HTERT RPE-1 (cell line): ENCODE results near the gene IRF5.
"Not testable (repeated sequence)": the region's sequence is repeated elsewhere in the genome, so short reads cannot be mapped to it uniquely, and the experiment has no call there.

Source experiments
- in situ Hi-C: fragments of 300-500 bp; cut with MboI; formaldehyde crosslinking; loops from 4 replicates; pipeline ENCODE4 v1.14.3; 2020; ENCODE audit warnings: low sequenced_read_pairs

Gene IRF5

GRCh38 chr7:128906001-128906765 is 31.5 kb upstream of the IRF5 start:
- in situ Hi-C loops, result no loop called here

DNA sequence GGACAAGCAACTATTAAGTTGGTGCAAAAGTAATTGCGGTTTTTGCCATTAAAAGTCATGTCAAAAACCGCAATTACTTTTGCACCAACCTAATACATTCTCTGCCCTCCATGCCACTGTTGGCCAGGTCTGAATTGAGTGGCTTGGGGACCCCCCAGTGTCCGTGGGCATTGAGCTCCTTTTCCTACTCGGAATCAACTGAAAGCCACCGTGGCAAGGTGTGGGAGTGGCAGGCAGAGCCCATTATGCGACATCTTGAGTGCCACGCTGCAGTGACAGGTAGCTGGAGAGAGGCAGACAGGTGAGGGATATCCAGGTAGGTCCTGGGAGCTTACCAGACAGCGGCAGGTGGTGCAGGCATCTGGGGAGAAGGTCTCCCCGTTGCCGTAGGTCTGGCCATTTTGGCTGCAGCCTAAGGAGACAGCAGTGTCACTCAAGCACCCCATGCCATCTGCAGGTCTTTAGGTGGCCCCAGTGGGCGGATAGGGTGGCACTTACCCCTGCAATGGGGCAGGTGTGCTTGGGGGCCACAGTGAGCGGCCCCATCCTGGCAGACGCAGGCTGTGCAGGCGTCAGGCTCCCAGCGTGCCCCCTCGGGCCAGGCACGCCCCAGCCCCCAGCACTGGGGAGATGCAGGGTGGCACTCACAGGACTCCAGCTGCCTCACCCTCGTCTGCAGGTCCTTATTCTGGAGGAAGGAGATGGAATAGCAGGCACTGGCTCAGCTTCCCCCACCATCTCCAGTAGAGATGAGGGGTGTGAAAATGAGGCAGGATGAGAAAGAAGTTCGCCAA is 30.8 kb upstream of the IRF5 start:
- in situ Hi-C loops, result no loop called here

- in situ Hi-C loops, result no loop called here
Observed at GRCh38 chr7:128908750-128909624, 28.7 kb upstream of the IRF5 start.

GRCh38 chr7:128909625-128910568 is 27.8 kb upstream of the IRF5 start:
- in situ Hi-C loops, result no loop called here

GRCh38 chr7:128910569-128910945 is 27.2 kb upstream of the IRF5 start, which contains the start of gene KCP:
Gene KCP (minus strand): TSS chr7:128910709. CDS start chr7:128910676, 33 bp downstream.
- in situ Hi-C loops, result no loop called here

DNA sequence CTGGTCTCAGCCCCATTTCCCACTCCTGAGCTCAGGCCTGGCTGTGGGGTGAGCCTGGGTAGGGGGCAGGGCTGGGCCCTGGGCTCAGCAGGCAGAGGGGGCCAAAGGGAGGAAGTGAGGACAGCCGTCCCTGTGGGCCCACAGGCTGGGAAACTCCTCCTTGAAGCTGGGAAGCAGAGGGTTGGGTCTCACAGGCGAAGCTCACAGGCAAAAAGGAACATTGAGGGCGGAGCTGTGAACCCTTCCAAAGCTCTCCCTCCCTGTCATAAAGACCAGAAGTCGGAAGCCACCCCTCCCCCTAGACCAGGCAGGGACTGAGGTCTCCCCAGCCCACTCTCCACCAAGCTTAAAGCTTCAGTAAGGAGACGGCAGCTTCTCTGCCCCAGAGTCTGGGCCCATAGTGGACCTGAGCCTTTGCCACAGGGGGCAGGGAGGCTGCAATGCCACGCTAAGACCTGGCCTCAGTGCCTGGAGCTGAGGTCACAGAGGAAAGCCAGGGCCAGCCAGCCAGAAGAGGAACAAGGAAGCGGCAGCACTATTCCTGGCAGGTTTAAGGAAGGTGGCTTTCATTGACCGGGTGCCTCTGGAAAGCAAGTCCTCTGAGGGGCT is 26.2 kb upstream of the IRF5 start:
- in situ Hi-C loops, result no loop called here

DNA sequence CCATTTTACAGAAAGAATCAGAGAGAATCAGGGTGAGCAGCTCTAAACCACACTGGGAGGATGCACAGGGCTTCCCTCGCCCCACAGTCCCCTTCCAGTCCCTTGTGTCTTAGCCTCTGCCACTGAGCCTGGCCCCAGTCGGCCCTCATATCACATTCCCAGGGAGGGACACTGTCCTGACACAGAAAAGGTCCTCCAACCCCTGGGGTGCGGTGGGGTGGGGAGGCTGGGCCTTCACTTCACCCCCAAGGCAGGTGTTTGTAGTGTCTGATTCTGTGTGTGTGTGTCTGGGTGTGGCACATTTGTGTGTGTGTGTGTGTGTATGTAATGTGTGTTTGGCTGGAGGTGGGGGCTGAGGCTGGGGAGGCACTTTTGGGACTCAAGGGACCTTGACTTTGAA is 25.4 kb upstream of the IRF5 start:
- in situ Hi-C loops, result no loop called here

DNA sequence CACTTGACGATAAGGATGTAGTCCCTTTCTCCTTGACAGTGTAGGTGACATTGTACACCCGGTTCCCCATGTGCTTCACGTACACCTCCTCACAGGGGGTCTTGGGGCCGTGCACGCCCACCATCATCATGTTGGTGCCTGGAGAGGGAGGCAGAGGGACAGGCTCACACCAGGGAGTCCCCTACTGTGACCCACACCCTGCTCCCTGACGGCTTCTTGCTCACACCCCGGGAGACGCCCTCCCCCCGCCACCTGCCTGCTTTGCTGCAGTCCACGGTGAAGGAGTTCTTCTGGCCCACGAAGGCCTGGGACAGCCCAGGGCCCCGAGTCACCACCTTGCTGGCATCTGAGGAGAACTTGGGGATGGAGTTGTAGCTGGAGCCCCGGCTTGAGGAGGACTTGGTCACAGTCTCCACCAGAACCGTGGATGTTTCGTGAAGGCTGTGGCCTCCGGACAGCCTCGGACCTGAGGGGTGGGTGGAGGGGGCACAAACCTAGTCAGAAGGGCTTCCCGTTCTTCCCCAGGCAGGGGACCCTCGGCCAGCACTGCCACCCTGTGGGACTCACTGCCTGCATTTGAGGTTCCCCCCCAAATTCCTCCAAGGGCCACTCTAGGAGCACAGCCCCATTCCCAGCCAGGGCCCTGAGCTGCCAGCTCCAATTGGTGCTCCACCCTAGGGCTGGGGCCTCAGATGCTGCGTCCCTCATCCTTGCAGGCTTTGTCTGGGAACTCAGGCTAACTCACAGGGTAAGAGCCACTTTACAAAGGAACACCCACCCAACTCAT is 24.8 kb upstream of the IRF5 start:
- in situ Hi-C loops, result not testable (repeated sequence)

- in situ Hi-C loops, result no loop called here
Observed at GRCh38 chr7:128913870-128914565, 23.7 kb upstream of the IRF5 start.

DNA sequence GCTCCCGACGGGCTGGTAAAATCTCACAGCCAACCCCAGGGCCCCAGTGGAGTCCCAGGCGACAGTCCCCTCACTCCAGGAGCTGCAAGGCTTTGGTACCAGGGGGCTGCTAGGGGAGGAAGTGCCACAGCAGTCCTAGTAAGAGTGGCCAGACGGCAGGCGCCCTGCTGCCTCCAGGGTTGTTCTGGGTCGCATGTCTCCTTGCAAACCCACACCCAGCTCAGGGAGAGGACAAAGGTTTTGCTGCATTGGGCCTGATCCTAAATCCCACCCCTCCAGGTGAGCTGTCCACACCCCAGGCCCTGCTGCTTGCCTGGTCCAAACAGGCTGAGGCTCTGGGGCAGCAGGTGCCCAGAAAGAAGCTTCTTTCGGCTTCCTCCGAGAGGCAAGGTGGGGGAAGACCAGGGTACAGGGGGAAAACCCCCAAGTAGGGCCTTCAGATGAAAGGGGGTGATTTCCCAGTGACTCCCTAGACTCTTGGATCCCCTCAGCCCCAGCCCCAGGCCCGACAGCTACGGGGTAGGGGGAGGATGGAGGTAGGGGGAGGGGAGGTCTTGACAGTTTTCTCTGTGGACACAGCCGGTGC is 23.1 kb upstream of the IRF5 start:
- in situ Hi-C loops, result no loop called here

DNA sequence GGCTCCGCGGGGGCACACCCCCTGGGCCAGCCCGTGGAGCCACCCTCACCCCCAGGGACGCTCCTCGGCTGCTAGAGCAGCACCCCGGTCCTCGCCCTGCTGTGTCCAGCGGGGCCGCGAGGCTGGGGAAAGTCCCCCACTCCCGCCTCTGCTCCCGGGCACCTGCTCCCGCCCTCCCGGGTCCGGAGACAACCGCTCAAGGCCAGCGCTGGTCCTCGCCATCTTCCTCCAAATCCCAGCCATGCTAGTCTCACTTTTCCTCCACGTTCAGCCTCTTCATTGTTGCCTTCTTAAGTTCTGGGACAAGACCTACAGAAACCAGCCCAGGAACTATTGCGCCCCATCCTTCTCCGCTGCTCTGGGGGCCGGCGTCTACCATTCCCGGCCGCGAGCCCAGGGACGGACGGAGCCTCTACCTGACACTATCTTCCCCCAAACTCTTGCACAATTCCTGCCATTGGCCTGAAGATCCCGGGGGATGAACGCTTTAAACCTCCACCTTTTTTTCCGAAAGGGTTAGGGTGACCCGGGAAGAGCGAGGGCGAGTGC is 22.4 kb upstream of the IRF5 start:
- in situ Hi-C loops, result no loop called here

DNA sequence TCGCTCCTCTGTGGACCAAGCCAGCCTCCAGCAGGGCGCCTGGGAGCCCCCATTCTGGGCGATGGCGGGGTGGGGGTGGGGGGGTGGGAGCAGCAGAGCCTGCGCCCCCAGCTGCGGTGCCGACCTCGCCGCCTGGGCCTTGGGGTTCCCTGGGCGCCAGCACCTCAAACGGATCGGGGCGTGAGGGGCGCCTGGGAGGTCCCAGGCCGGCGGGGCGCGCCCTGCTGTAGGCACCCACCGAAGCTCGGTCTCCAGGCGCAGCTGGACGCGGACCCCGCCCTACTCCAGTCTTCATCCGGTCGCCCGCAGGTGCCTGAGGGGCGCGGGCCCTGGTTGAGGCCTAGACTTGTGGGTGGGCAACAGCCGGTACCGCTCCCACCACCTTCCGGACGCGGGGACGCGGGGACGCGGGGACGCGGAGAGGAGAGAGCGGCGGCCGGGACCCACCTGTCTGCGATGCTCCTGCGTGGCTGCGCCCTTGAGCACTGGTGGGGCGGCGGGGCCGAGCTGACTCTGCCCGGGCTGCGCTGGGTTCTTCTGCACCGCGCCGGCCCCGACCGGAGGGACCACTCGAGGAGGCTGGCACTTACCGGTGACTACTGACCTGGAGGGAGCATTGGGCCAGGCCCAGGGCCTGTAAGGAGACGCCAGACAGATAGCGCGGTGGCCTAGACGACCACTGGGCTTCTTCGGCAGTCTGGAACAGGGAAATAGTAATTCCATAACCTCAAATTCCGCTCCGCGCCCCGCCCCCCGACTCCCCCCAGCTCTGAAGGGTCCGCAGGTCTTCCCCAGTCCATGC is 21.7 kb upstream of the IRF5 start:
- in situ Hi-C loops, result no loop called here

DNA sequence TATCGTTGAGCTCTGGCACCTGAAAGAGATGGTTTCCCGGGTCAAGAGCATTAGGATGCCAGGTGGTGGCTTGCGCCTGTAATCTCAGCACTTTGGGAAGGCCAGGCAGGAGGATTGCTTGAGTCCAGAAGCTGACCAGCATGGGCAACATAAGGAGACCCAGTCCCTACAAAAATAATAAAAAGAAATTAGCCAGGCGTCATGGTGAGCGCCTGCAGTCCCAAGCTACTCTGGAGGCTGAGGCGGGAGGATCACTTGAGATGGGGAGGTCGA is 21.1 kb upstream of the IRF5 start:
- in situ Hi-C loops, result no loop called here

DNA sequence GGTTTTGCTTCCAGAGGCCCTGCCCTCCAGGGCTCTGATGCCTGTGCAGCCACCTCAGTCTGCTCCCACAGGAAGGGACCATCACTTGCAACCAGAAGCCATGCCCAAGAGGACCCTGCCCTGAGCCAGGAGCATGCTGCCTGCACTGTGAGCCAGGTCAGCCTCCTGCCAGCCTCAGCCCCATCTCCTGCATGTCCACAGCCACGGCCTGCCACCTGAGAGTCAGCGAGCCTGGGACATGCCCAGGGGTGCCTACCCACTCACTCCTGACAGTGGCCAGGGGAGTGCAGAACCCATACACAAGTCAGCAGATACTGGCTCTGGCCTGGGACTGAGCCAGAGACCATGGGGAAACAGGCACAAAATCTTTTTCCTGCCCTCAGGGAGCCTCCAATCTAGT is 20.6 kb upstream of the IRF5 start:
- in situ Hi-C loops, result no loop called here

GRCh38 chr7:128918016-128918665 is 19.6 kb upstream of the IRF5 start:
- in situ Hi-C loops, result no loop called here

DNA sequence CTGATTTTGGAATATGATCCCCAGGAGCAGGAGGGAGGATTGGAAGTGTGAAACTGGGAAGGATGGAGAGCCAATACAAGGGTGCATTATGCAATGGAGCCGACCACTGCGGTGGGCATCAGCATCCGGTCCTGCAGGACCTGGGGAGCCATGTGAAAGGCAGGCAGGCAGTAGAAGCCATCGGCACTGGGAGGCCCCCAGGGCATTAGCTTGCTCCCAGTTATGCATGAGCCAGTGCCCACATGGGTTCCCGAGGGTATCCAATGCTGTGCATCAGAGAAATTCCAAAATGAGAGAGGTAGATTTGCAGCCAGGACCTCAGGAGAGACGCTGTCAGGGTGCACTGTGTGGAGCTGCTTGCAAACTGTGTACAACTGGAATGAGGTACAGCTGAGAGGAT is 18.5 kb upstream of the IRF5 start:
- in situ Hi-C loops, result no loop called here
